IMR-90 (cell line): ENCODE measurements around the gene PI4KA. TPM values are rescaled to one million over a fixed set of nuclear protein-coding genes. Genes with fewer than 3 reads are reported as not detected.

Experiments used
- ATAC-seq: fragments of 200-7000 bp; cut with Tn5 transposase; 2 replicates; pipeline ENCODE4 v1.9.1; 2020; ENCODE audit warnings: low read depth, mild to moderate bottlenecking, moderate library complexity
- BruUV-seq: library from RNA; stranded (reverse); fragments of 400-500 nt; replicated peaks from 2 replicates; lab custom pipeline; 2021; lab: Mats Ljungman, UMichigan
- CTCF ChIA-PET: fragments of 300-600 bp; formaldehyde crosslinking; extraction: SDS; loops from one replicate; lab custom pipeline; 2021; ENCODE audit warnings: antibody characterized with exemption; lab: Yijun Ruan, JAX
- POLR2A ChIA-PET: fragments of 300-600 bp; sonication (Branson Sonifier 250); formaldehyde crosslinking; loops from one replicate; lab custom pipeline; 2022; ENCODE audit warnings: antibody characterized with exemption; ENCODE audit not compliant: unreplicated experiment; lab: Charles Lee
- DNase-seq: peaks from one replicate; pipeline ENCODE4 v3.0.0; 2013
- H2AFZ ChIP-seq: replicated peaks from 2 replicates; pipeline ENCODE3; 2013; ENCODE audit warnings: low read length, mild to moderate bottlenecking; ENCODE audit not compliant: poor library complexity
- H2AK5ac ChIP-seq: 2 replicates; pipeline ENCODE4 v1.6.1; 2013; ENCODE audit warnings: low read depth, low read length, inconsistent platforms
- H2AK9ac ChIP-seq: replicated peaks from 2 replicates; pipeline ENCODE3; 2013; ENCODE audit warnings: mild to moderate bottlenecking, low read depth, low read length, moderate library complexity; ENCODE audit not compliant: poor library complexity
- H2BK120ac ChIP-seq: 2 replicates; pipeline ENCODE4 v1.6.1; 2013; ENCODE audit warnings: low read depth, low read length, inconsistent platforms
- H2BK15ac ChIP-seq: 3 replicates; pipeline ENCODE4 v1.6.1; 2013; ENCODE audit warnings: low read depth, low read length, inconsistent platforms
- H2BK20ac ChIP-seq: 2 replicates; pipeline ENCODE4 v1.6.1; 2013; ENCODE audit warnings: low read depth, mild to moderate bottlenecking, inconsistent platforms, low read length, moderate library complexity
- H2BK5ac ChIP-seq: 2 replicates; pipeline ENCODE4 v1.6.1; 2013; ENCODE audit warnings: mild to moderate bottlenecking, low read depth, low read length, inconsistent platforms; ENCODE audit not compliant: poor library complexity, severe bottlenecking
- H3K14ac ChIP-seq: replicated peaks from 2 replicates; pipeline ENCODE4 v1.6.1; 2013; ENCODE audit warnings: low read depth, low read length, inconsistent platforms
- H3K18ac ChIP-seq: 2 replicates; pipeline ENCODE4 v1.6.1; 2013; ENCODE audit warnings: low read depth, low read length, control low read depth
- H3K23ac ChIP-seq: 2 replicates; pipeline ENCODE4 v1.6.1; 2013; ENCODE audit warnings: low read depth, low read length, inconsistent platforms
- H3K27ac ChIP-seq: 2 replicates; pipeline ENCODE4 v1.5.1; 2013; ENCODE audit warnings: mild to moderate bottlenecking, control low read depth, low read length; ENCODE audit not compliant: insufficient read depth
- H3K27me3 ChIP-seq: 2 replicates; pipeline ENCODE4 v1.6.1; 2013; ENCODE audit warnings: low read length; ENCODE audit not compliant: control insufficient read depth, insufficient read depth
- H3K36me3 ChIP-seq: 2 replicates; pipeline ENCODE4 v1.6.1; 2013; ENCODE audit warnings: low read length, mixed read lengths; ENCODE audit not compliant: control insufficient read depth, insufficient read depth
- H3K4ac ChIP-seq: 2 replicates; pipeline ENCODE4 v1.6.1; 2013; ENCODE audit warnings: low read depth, low read length, inconsistent platforms
- H3K4me1 ChIP-seq: 2 replicates; pipeline ENCODE4 v1.6.1; 2013; ENCODE audit warnings: low read length, mixed read lengths; ENCODE audit not compliant: control insufficient read depth, insufficient read depth
- H3K4me2 ChIP-seq: 2 replicates; pipeline ENCODE4 v1.6.1; 2013; ENCODE audit warnings: low read depth, mild to moderate bottlenecking, control low read depth, low read length, moderate library complexity
- H3K4me3 ChIP-seq: 2 replicates; pipeline ENCODE4 v1.5.1; 2013; ENCODE audit warnings: low read depth, mild to moderate bottlenecking, control low read depth, low read length, moderate library complexity; ENCODE audit not compliant: insufficient read depth
- H3K56ac ChIP-seq: 2 replicates; pipeline ENCODE4 v1.6.1; 2013; ENCODE audit warnings: low read length, inconsistent platforms; ENCODE audit not compliant: insufficient read depth; ENCODE audit errors: extremely low read depth
- H3K79me1 ChIP-seq, 2 experiments: 2 replicates each; pipeline ENCODE4 v1.6.1; 2013; ENCODE audit warnings: low read length in 2 of 2, inconsistent platforms in 1 of 2, low read depth in 1 of 2
- H3K9ac ChIP-seq: 2 replicates; pipeline ENCODE4 v1.6.1; 2013; ENCODE audit warnings: low read depth, low read length, control low read depth
- H3K9me1 ChIP-seq: 2 replicates; pipeline ENCODE4 v1.6.1; 2013; ENCODE audit warnings: low read length, inconsistent platforms; ENCODE audit not compliant: insufficient read depth
- H3K9me3 ChIP-seq: 2 replicates; pipeline ENCODE4 v1.6.1; 2013; ENCODE audit warnings: low read length; ENCODE audit not compliant: control insufficient read depth, insufficient read depth
- H4K20me1 ChIP-seq: 2 replicates; pipeline ENCODE4 v1.6.1; 2013; ENCODE audit warnings: low read length, inconsistent platforms; ENCODE audit not compliant: insufficient read depth
- H4K5ac ChIP-seq: 2 replicates; pipeline ENCODE4 v1.6.1; 2013; ENCODE audit warnings: mild to moderate bottlenecking, low read depth, low read length, control low read depth
- H4K8ac ChIP-seq, 2 experiments: 2 replicates each; pipeline ENCODE4 v1.6.1; 2013; ENCODE audit warnings: low read depth in 2 of 2, low read length in 2 of 2, control low read depth in 1 of 2, inconsistent platforms in 1 of 2
- H4K91ac ChIP-seq: 2 replicates; pipeline ENCODE4 v1.6.1; 2013; ENCODE audit warnings: low read depth, low read length, inconsistent platforms; ENCODE audit not compliant: insufficient read depth
- BHLHE40 ChIP-seq: fragments of 150-350 bp; IDR thresholded peaks from 2 replicates; pipeline ENCODE4 v1.6.1; 2016; ENCODE audit warnings: mild to moderate bottlenecking, low read depth, low read length
- CTCF ChIP-seq: conservative IDR thresholded peaks from 2 replicates; pipeline ENCODE4 v1.5.1; 2012; ENCODE audit warnings: mild to moderate bottlenecking, low read depth, low read length, improper control_type of control experiment
- FOS ChIP-seq: fragments of 150-350 bp; IDR thresholded peaks from 2 replicates; pipeline ENCODE4 v1.6.1; 2016; ENCODE audit warnings: low read depth, low read length
- MAFK ChIP-seq: IDR thresholded peaks from 2 replicates; pipeline ENCODE4 v1.6.1; 2012; ENCODE audit warnings: low read depth, low read length, improper control_type of control experiment
- MAZ ChIP-seq: IDR thresholded peaks from 2 replicates; pipeline ENCODE4 v1.6.1; 2012; ENCODE audit warnings: low read depth, mild to moderate bottlenecking, low read length, improper control_type of control experiment, moderate library complexity, borderline replicate concordance
- MXI1 ChIP-seq: IDR thresholded peaks from 2 replicates; pipeline ENCODE4 v1.6.1; 2012; ENCODE audit warnings: low read depth, mild to moderate bottlenecking, low read length, moderate library complexity, borderline replicate concordance
- POLR2A ChIP-seq: IDR thresholded peaks from 2 replicates; pipeline ENCODE4 v1.6.1; 2012; ENCODE audit warnings: mild to moderate bottlenecking, low read depth, low read length
- RAD21 ChIP-seq: IDR thresholded peaks from 2 replicates; pipeline ENCODE4 v1.6.1; 2012; ENCODE audit warnings: low read length, improper control_type of control experiment
- RCOR1 ChIP-seq: IDR thresholded peaks from 2 replicates; pipeline ENCODE4 v1.6.1; 2012; ENCODE audit warnings: mild to moderate bottlenecking, low read length, improper control_type of control experiment; ENCODE audit not compliant: insufficient replicate concordance
- RFX5 ChIP-seq: IDR thresholded peaks from 2 replicates; pipeline ENCODE4 v1.8.0; 2012; ENCODE audit warnings: low read depth, mild to moderate bottlenecking, low read length, moderate library complexity
- USF2 ChIP-seq: fragments of 150-350 bp; IDR thresholded peaks from 2 replicates; pipeline ENCODE4 v1.6.1; 2017; ENCODE audit warnings: mild to moderate bottlenecking, antibody characterized with exemption, low read length, low read depth
- WGBS, 2 experiments: methylation state at CpG; one replicate each; pipeline versions ENCODE4 v1.1.5 to v1.1.7; 2013; ENCODE audit warnings: missing lambda C conversion rate in 2 of 2; ENCODE audit not compliant: insufficient read length in 1 of 2; ENCODE audit errors: extremely low coverage in 2 of 2; 5-methylcytosine and 5-hydroxymethylcytosine counted together
- dilution Hi-C: fragments of 300-500 bp; cut with HindIII; formaldehyde crosslinking; loops from one replicate; pipeline ENCODE4 v1.14.3; 2018; ENCODE audit warnings: low sequenced_read_pairs; ENCODE audit not compliant: unreplicated experiment
- in situ Hi-C: fragments of 300-500 bp; cut with MboI; formaldehyde crosslinking; loops from 3 replicates; pipeline ENCODE4 v1.14.3; 2019; ENCODE audit warnings: low sequenced_read_pairs, inconsistent platforms, mixed read lengths
- intact Hi-C: fragments of 100-400 bp; cut with micrococcal nuclease; formaldehyde crosslinking; loops from 2 replicates; pipeline ENCODE4 v1.10.0; 2022
- polyA plus RNA-seq, 3 experiments: library from polyadenylated mRNA; depleted of rRNA; stranded (reverse); fragments of >200 nt; gene quantifications; 2 replicates each; pipeline ENCODE4 v1.2.3, GENCODE V29; 2012; ENCODE audit warnings: low replicate concordance in 1 of 3
- total RNA-seq: library from RNA; depleted of rRNA; stranded (reverse); fragments of >200 nt; gene quantifications from 2 replicates; pipeline ENCODE4 v1.2.3, GENCODE V29; 2012

The PI4KA gene
- total and polyA plus RNA-seq, 2 of the 4 experiments (the other 2 are of a cell fraction): 16.8 to 35.5 TPM

- Histone ChIP-seq H2BK20ac (no peak overlapping the region), H2BK120ac (no peak overlapping the region), H4K5ac (no peak overlapping the region), H3K36me3 (peaks cover 20% of the 10 kb centered on the region), H2AK9ac (no peak overlapping the region), H3K9me1 (peaks cover 11% of the 10 kb centered on the region), H3K9ac (no peak overlapping the region), H2BK15ac (no peak overlapping the region), H2AK5ac (no peak overlapping the region), H3K18ac (no peak overlapping the region), H3K56ac (no peak overlapping the region), H3K4me3 (no peak overlapping the region), H4K91ac (no peak overlapping the region), H2AFZ (no peak overlapping the region), H3K79me1 (peaks cover 13 to 42% of the 10 kb centered on the region in 2 experiments), H3K27ac (no peak overlapping the region), H4K8ac (no peak overlapping the region), H3K4ac (no peak overlapping the region), H4K20me1 (peaks cover 5% of the 10 kb centered on the region; the same call in 1 of the 2 replicates), H3K23ac (no peak overlapping the region), H2BK5ac (no peak overlapping the region), H3K9me3 (no peaks in the 10 kb centered on the region), H3K14ac (no peak overlapping the region), H3K27me3 (no peaks in the 10 kb centered on the region), H3K4me2 (no peak overlapping the region), H3K4me1 (no peaks in the 10 kb centered on the region)
- no peak for ATAC-seq
- BruUV-seq: no TSS peak
- in situ Hi-C loops: no loop called here
- no CpG with 5 or more reads among the region's 3 CpGs for WGBS, 2 experiments
- POLR2A ChIA-PET: no interaction called here
- dilution Hi-C loops: no loop called here
- CTCF ChIA-PET: interaction anchor here (0.6 kb wide), 1 partner anchor 16 kb away, joined by 3 read pairs; no protein-coding TSS in a partner anchor
- TF ChIP-seq MXI1 (no peak), MAFK (no peak), CTCF (no peak), MAZ (no peak), BHLHE40 (no peak), FOS (no peak), RFX5 (no peak), USF2 (no peak), POLR2A (no peak), RAD21 (no peak), RCOR1 (no peak)
- intact Hi-C loops: no loop called here
- no peak for DNase-seq
Measured at GRCh38 chr22:20834725-20835124, 23.9 kb downstream of the PI4KA start.
